Muscle of arm (tissue), 14 donors: ENCODE measurements around the gene CCL25. TPM values are rescaled to one million over a fixed set of nuclear protein-coding genes. Genes with fewer than 3 reads are reported as not detected.
"Not testable (repeated sequence)": the region's sequence is repeated elsewhere in the genome, so short reads cannot be mapped to it uniquely, and the experiment has no call there.

ENCODE experiments used
- DNase-seq: peaks from one replicate; pipeline ENCODE4 v3.0.0-alpha.2; 2013
- long read RNA-seq, 11 donors: transcript quantifications; one replicate each; lab custom pipeline, GENCODE V29; 2026
- polyA plus RNA-seq, 12 donors: library from polyadenylated mRNA; unstranded; fragments of 120-200 nt; gene quantifications; one replicate each; pipeline ENCODE4 v1.2.1, GENCODE V29; 2013; ENCODE audit not compliant: insufficient read length in 12 of 12

The CCL25 gene
- polyA plus RNA-seq: under 1 TPM in 5 of 12 donors, not detected in 7; 0.17 to 0.45 (median 0.28) TPM
- long read RNA-seq, donor 1, partial matches to known transcripts: 0 of 1 reads
- long read RNA-seq, donor 1, other reads (novel, unspliced or antisense): 0 of 1 reads
- long read RNA-seq, donor 2: 0 reads
- long read RNA-seq, donor 3: 0 reads
- long read RNA-seq, donor 4: 0 reads
- long read RNA-seq, donor 5: 0 reads
- long read RNA-seq, donor 6: 0 reads
- long read RNA-seq, donor 7: 0 reads
- long read RNA-seq, donor 8: 0 reads
- long read RNA-seq, donor 9: 0 reads
- long read RNA-seq, donor 10: 0 reads
- long read RNA-seq, donor 11: 0 reads

GRCh38 chr19:8052464-8052859 lies at the start of gene CCL25:
Gene CCL25, plus strand, starts transcription at chr19:8052760. Its CDS starts 290 bp downstream, at chr19:8053050.
- DNase-seq: no peak

GRCh38 chr19:8004001-8004400 lies 48.6 kb upstream of the CCL25 start:
- no peak for DNase-seq

- DNase-seq: no peak
Observed at GRCh38 chr19:8004723-8005513, 47.6 kb upstream of the CCL25 start.

GRCh38 chr19:8005534-8006256 lies 46.9 kb upstream of the CCL25 start, which contains the start of gene ELAVL1:
Gene ELAVL1, minus strand, starts transcription at chr19:8005641. Its CDS starts 13,826 bp downstream, at chr19:7991815.
- DNase-seq: peak; percentile 82

- DNase-seq: no peak
Observed at GRCh38 chr19:8017808-8018207, 34.8 kb upstream of the CCL25 start.

GRCh38 chr19:8020681-8021080 lies 31.9 kb upstream of the CCL25 start:
- no peak for DNase-seq

GRCh38 chr19:8021374-8021773 lies 31.2 kb upstream of the CCL25 start:
- DNase-seq: no peak

- no peak for DNase-seq
Observed at GRCh38 chr19:8022275-8022674, 30.3 kb upstream of the CCL25 start.

- DNase-seq: no peak
Observed at GRCh38 chr19:8023371-8023770, 29.2 kb upstream of the CCL25 start.

- not testable (repeated sequence) for DNase-seq
Observed at GRCh38 chr19:8024256-8024655, 28.3 kb upstream of the CCL25 start.

GRCh38 chr19:8025316-8025715 lies 27.2 kb upstream of the CCL25 start:
- DNase-seq: no peak

GRCh38 chr19:8028951-8029491 lies 23.5 kb upstream of the CCL25 start:
- no peak for DNase-seq

- DNase-seq: no peak
Observed at GRCh38 chr19:8030960-8031359, 21.6 kb upstream of the CCL25 start.

GRCh38 chr19:8033287-8034177 lies 19.0 kb upstream of the CCL25 start:
- DNase-seq: not testable (repeated sequence)

- no peak for DNase-seq
Observed at GRCh38 chr19:8034178-8034525, 18.4 kb upstream of the CCL25 start.

- DNase-seq: no peak
Observed at GRCh38 chr19:8036434-8037099, 16.0 kb upstream of the CCL25 start.

GRCh38 chr19:8038815-8039214 lies 13.7 kb upstream of the CCL25 start:
- DNase-seq: no peak

- DNase-seq: no peak
Observed at GRCh38 chr19:8039231-8039630, 13.3 kb upstream of the CCL25 start.

- no peak for DNase-seq
Observed at GRCh38 chr19:8041531-8041931, 11.0 kb upstream of the CCL25 start.

- no peak for DNase-seq
Observed at GRCh38 chr19:8042900-8043299, 9.7 kb upstream of the CCL25 start.

- no peak for DNase-seq
Observed at GRCh38 chr19:8044018-8044417, 8.5 kb upstream of the CCL25 start.
